Endothelial cell of umbilical vein (primary cell): Measurements from ENCODE around the gene SUDS3. TPM values are rescaled to one million over a fixed set of nuclear protein-coding genes. Genes with fewer than 3 reads are reported as not detected.

ENCODE experiments used
- BruUV-seq: library from RNA; stranded (reverse); fragments of 400-500 nt; replicated peaks from 2 replicates; lab custom pipeline; 2021; lab: Mats Ljungman, UMichigan
- CTCF ChIA-PET: fragments of 300-600, 350-600 bp; sonication (Branson Sonifier 250); formaldehyde crosslinking; loops from one replicate; lab custom pipeline; 2021; ENCODE audit warnings: antibody characterized with exemption, inconsistent platforms; lab: Charles Lee
- POLR2A ChIA-PET: fragments of 300-600, 350-600 bp; sonication (Branson Sonifier 250); formaldehyde crosslinking; loops from one replicate; lab custom pipeline; 2021; ENCODE audit warnings: antibody characterized with exemption, inconsistent platforms; lab: Charles Lee
- DNase-seq: peaks from one replicate; pipeline ENCODE4 v3.0.0-alpha.2; 2011; ENCODE audit warnings: low read depth, low spot score
- FAIRE-seq: peaks from 2 replicates; lab custom pipeline; 2011; peaks lifted over from hg19 to GRCh38; lab: Jason Lieb, UNC
- H2AFZ ChIP-seq: 2 replicates; pipeline ENCODE4 v1.6.0; 2012; ENCODE audit warnings: low read depth, low read length, control low read depth, inconsistent platforms
- H3K27ac ChIP-seq: 2 replicates; pipeline ENCODE4 v1.5.1; 2011; ENCODE audit warnings: low read depth, mild to moderate bottlenecking, control low read depth, low read length, moderate library complexity; ENCODE audit not compliant: insufficient read depth
- H3K27me3 ChIP-seq, 2 experiments: 2 replicates each; pipeline versions ENCODE4 v1.6.0 to v1.6.1; 2011; ENCODE audit warnings: low read length in 2 of 2, mixed read lengths in 1 of 2; ENCODE audit not compliant: control insufficient read depth in 2 of 2, insufficient read depth in 2 of 2
- H3K36me3 ChIP-seq, 2 experiments: 2 replicates in 1 of 2; 3 replicates in 1 of 2; pipeline ENCODE4 v1.5.1; 2011; ENCODE audit warnings: low read length in 2 of 2, mild to moderate bottlenecking in 1 of 2, moderate library complexity in 1 of 2; ENCODE audit not compliant: control insufficient read depth in 2 of 2, insufficient read depth in 2 of 2; ENCODE audit errors: extremely low read depth in 1 of 2
- H3K4me1 ChIP-seq: 3 replicates; pipeline ENCODE4 v1.5.1; 2011; ENCODE audit warnings: mild to moderate bottlenecking, low read length; ENCODE audit not compliant: control insufficient read depth, insufficient read depth; ENCODE audit errors: extremely low read depth
- H3K4me2 ChIP-seq: 2 replicates; pipeline ENCODE4 v1.6.1; 2011; ENCODE audit warnings: low read length, control low read depth, mixed read lengths; ENCODE audit not compliant: insufficient read depth
- H3K4me3 ChIP-seq, 3 experiments: fragments of 200-600 bp in 1 of 3; sonication (generic), shearing (Covaris generic) in 1 of 3; replicated peaks in 1 of 3; 2 replicates each; pipeline ENCODE4 v1.5.1; 2011 to 2016; ENCODE audit warnings: control low read depth in 3 of 3, low read length in 3 of 3, mild to moderate bottlenecking in 2 of 3, inconsistent platforms in 1 of 3, low read depth in 1 of 3, moderate library complexity in 1 of 3; ENCODE audit not compliant: insufficient read depth in 1 of 3
- H3K79me2 ChIP-seq: 2 replicates; pipeline ENCODE4 v1.6.0; 2012; ENCODE audit warnings: low read length, inconsistent platforms; ENCODE audit not compliant: control insufficient read depth, insufficient read depth
- H3K9ac ChIP-seq: replicated peaks from 2 replicates; pipeline ENCODE3; 2011; ENCODE audit warnings: low read length, control low read depth; ENCODE audit not compliant: insufficient read depth; ENCODE audit errors: extremely low read depth
- H3K9me1 ChIP-seq: replicated peaks from 3 replicates; pipeline ENCODE4 v1.6.0; 2011; ENCODE audit warnings: mild to moderate bottlenecking, low read length; ENCODE audit not compliant: control insufficient read depth, insufficient read depth; ENCODE audit errors: extremely low read depth
- H3K9me3 ChIP-seq: replicated peaks from 2 replicates; pipeline ENCODE4 v1.5.1; 2012; ENCODE audit warnings: low read length, inconsistent platforms; ENCODE audit not compliant: control insufficient read depth, insufficient read depth
- H4K20me1 ChIP-seq: replicated peaks from 2 replicates; pipeline ENCODE3; 2011; ENCODE audit warnings: mild to moderate bottlenecking, low read length; ENCODE audit not compliant: control insufficient read depth, insufficient read depth; ENCODE audit errors: extremely low read depth
- CTCF ChIP-seq, 2 donors: IDR thresholded peaks; 1 replicate in 1 of 2; 2 replicates in 1 of 2; pipeline ENCODE4 v1.5.1; 2011; ENCODE audit warnings: low read length in 2 of 2, mild to moderate bottlenecking in 2 of 2, moderate library complexity in 2 of 2, control low read depth in 1 of 2, inconsistent platforms in 1 of 2, low read depth in 1 of 2; ENCODE audit not compliant: insufficient read depth in 1 of 2; ENCODE audit errors: extremely low read depth in 1 of 2
- EZH2 ChIP-seq: IDR thresholded peaks from 2 replicates; pipeline ENCODE4 v1.6.1; 2012; ENCODE audit warnings: borderline replicate concordance, low read depth, mild to moderate bottlenecking, moderate library complexity, low read length, inconsistent platforms; ENCODE audit not compliant: severe bottlenecking
- FOS ChIP-seq: IDR thresholded peaks from 2 replicates; pipeline ENCODE4 v1.6.1; 2011; ENCODE audit warnings: mild to moderate bottlenecking, low read length, moderate library complexity, borderline replicate concordance; ENCODE audit not compliant: insufficient read depth
- GATA2 ChIP-seq: IDR thresholded peaks from 2 replicates; pipeline ENCODE4 v1.7.0; 2011; ENCODE audit warnings: low read depth, mild to moderate bottlenecking, moderate library complexity, mixed read lengths, low read length; ENCODE audit not compliant: insufficient read length, insufficient read depth
- JUN ChIP-seq: IDR thresholded peaks from 2 replicates; pipeline ENCODE4 v1.6.1; 2011; ENCODE audit warnings: borderline replicate concordance, low read depth; ENCODE audit not compliant: insufficient read length, insufficient read depth
- MAX ChIP-seq: IDR thresholded peaks from 2 replicates; pipeline ENCODE4 v1.6.1; 2011; ENCODE audit not compliant: insufficient read depth, insufficient read length
- MYC ChIP-seq: IDR thresholded peaks from one replicate; pipeline ENCODE4 v1.6.1; 2011; ENCODE audit warnings: mild to moderate bottlenecking, low read depth, low read length
- POLR2A ChIP-seq: IDR thresholded peaks from 2 replicates; pipeline ENCODE4 v1.6.1; 2012; ENCODE audit warnings: low read depth, mild to moderate bottlenecking, control low read depth, low read length
- POLR2AphosphoS5 ChIP-seq: IDR thresholded peaks from 2 replicates; pipeline ENCODE4 v1.6.1; 2012; ENCODE audit warnings: low read depth, mild to moderate bottlenecking, control low read depth, low read length, moderate library complexity; ENCODE audit not compliant: insufficient read depth
- dilution Hi-C: fragments of 300-500 bp; cut with MboI; formaldehyde crosslinking; loops from one replicate; pipeline ENCODE4 v1.15.0; 2019; ENCODE audit warnings: low sequenced_read_pairs; ENCODE audit not compliant: extremely low pct_ligation_motif_present
- intact Hi-C: fragments of 100-400 bp; cut with micrococcal nuclease; formaldehyde crosslinking; loops from one replicate; pipeline ENCODE4 v1.10.0; 2022
- polyA plus RNA-seq, 4 experiments: library from polyadenylated mRNA; depleted of rRNA in 3 of 4; stranded (reverse) in 3 of 4; unstranded in 1 of 4; fragments of >200 nt; gene quantifications; 2 replicates each; pipeline versions ENCODE4 v1.2.1 to v1.2.3, GENCODE V29; 2011 to 2012; ENCODE audit warnings: missing spikeins in 1 of 4
- total RNA-seq: library from RNA; stranded (reverse); gene quantifications from 2 replicates; pipeline ENCODE4 v1.2.3, GENCODE V29; 2021

Gene SUDS3
- total and polyA plus RNA-seq, 2 donors (not counting 3 experiments of a cell fraction or from before 2014, with no cell fraction given), result 16.9 to 27.4 TPM

- peaks cover 16 to 17% of the 10 kb centered on the region in 2 experiments for H3K36me3 ChIP-seq
- no peak overlapping the region for H3K9ac ChIP-seq
- ChIA-PET CTCF (no interaction called here), POLR2A (no interaction called here)
- no TSS peak for BruUV-seq
- DNase-seq, result no peak
- H4K20me1 ChIP-seq, result no peaks in the 10 kb centered on the region
- H3K27me3 ChIP-seq, result no peaks in the 10 kb centered on the region
- no peak for FAIRE-seq
- H2AFZ ChIP-seq, result no peak overlapping the region
- H3K4me1 ChIP-seq, result no peaks in the 10 kb centered on the region
- TF ChIP-seq FOS (no peak), MAX (no peak), CTCF (IDR thresholded peaks at IDR 0.05; ENCODE audit: extremely low read depth in 1 of 2, insufficient read depth in 1 of 2, low read depth in 1 of 2, low read length in 2 of 2) (no peak), MYC (no peak), POLR2A (no peak), JUN (no peak), POLR2AphosphoS5 (no peak), GATA2 (no peak), EZH2 (no peak)
- no peak overlapping the region for H3K4me2 ChIP-seq
- no peak overlapping the region for H3K27ac ChIP-seq
- H3K4me3 ChIP-seq, result no peak overlapping the region
- H3K9me1 ChIP-seq, result no peaks in the 10 kb centered on the region
- H3K79me2 ChIP-seq, result no peaks in the 10 kb centered on the region
- intact Hi-C loops (no loop called here), dilution Hi-C loops (no loop called here)
- no peaks in the 10 kb centered on the region for H3K9me3 ChIP-seq
These were observed 22.2 kb downstream of the SUDS3 start for GRCh38 chr12:118398524-118398923.
